ENCODE results near the gene CRISPLD2.

Gene CRISPLD2

GRCh38 chr16:84804326-84804725 is 15.5 kb upstream of the CRISPLD2 start:
- no peaks in the 10 kb centered on the region for H3K27me3 ChIP-seq (ENCODE audit: insufficient read depth, low read length)
- H3K9ac ChIP-seq (ENCODE audit: low read depth, low read length), result no peak overlapping the region
- H3K4me1 ChIP-seq (ENCODE audit: insufficient read depth, low read length), result no peaks in the 10 kb centered on the region
- no peak overlapping the region for H3K27ac ChIP-seq (ENCODE audit: low read length)
- H3K4me3 ChIP-seq (ENCODE audit: low read length), result no peak overlapping the region
- no peaks in the 10 kb centered on the region for H3K9me3 ChIP-seq (ENCODE audit: insufficient read depth, low read depth, low read length)
- H3K36me3 ChIP-seq (ENCODE audit: insufficient read depth, low read depth, low read length), result no peaks in the 10 kb centered on the region

GRCh38 chr16:84806256-84806889 is 13.4 kb upstream of the CRISPLD2 start:
- Histone ChIP-seq H3K27ac (ENCODE audit: low read length) (no peak overlapping the region), H3K4me3 (ENCODE audit: low read length) (no peak overlapping the region), H3K9me3 (ENCODE audit: insufficient read depth, low read depth, low read length) (no peaks in the 10 kb centered on the region)

GRCh38 chr16:84806890-84807258 is 12.9 kb upstream of the CRISPLD2 start:
- Histone ChIP-seq H3K4me3 (ENCODE audit: low read length) (no peak overlapping the region), H3K9ac (ENCODE audit: low read depth, low read length) (no peak overlapping the region), H3K4me1 (ENCODE audit: insufficient read depth, low read length) (no peaks in the 10 kb centered on the region), H3K27ac (ENCODE audit: low read length) (no peak overlapping the region), H3K9me3 (ENCODE audit: insufficient read depth, low read depth, low read length) (no peaks in the 10 kb centered on the region), H3K27me3 (ENCODE audit: insufficient read depth, low read length) (peaks cover 3% of the 10 kb centered on the region; the same call in 1 of the 2 replicates), H3K36me3 (ENCODE audit: insufficient read depth, low read depth, low read length) (no peaks in the 10 kb centered on the region)

More at GRCh38 chr16:84806256-84806889, 13.4 kb upstream of the CRISPLD2 start:
- Histone ChIP-seq H3K36me3 (ENCODE audit: insufficient read depth, low read depth, low read length) (no peaks in the 10 kb centered on the region), H3K9ac (ENCODE audit: low read depth, low read length) (no peak overlapping the region), H3K27me3 (ENCODE audit: insufficient read depth, low read length) (0 out of 2 replicates have a peak, but pooled peaks cover under 1% of the 10 kb centered on the region), H3K4me1 (ENCODE audit: insufficient read depth, low read length) (no peaks in the 10 kb centered on the region)

GRCh38 chr16:84807776-84808175 is 12.0 kb upstream of the CRISPLD2 start:
- H3K27ac ChIP-seq (ENCODE audit: low read length), result no peak overlapping the region
- peaks cover 7% of the 10 kb centered on the region; the same call in 1 of the 2 replicates for H3K27me3 ChIP-seq (ENCODE audit: insufficient read depth, low read length)
- no peaks in the 10 kb centered on the region for H3K4me1 ChIP-seq (ENCODE audit: insufficient read depth, low read length)
- no peaks in the 10 kb centered on the region for H3K9me3 ChIP-seq (ENCODE audit: insufficient read depth, low read depth, low read length)
- H3K36me3 ChIP-seq (ENCODE audit: insufficient read depth, low read depth, low read length), result no peaks in the 10 kb centered on the region
- no peak overlapping the region for H3K9ac ChIP-seq (ENCODE audit: low read depth, low read length)
- H3K4me3 ChIP-seq (ENCODE audit: low read length), result no peak overlapping the region

GRCh38 chr16:84808826-84809225 is 11.0 kb upstream of the CRISPLD2 start:
- Histone ChIP-seq H3K4me3 (ENCODE audit: low read length) (no peak overlapping the region), H3K9ac (ENCODE audit: low read depth, low read length) (no peak overlapping the region), H3K4me1 (ENCODE audit: insufficient read depth, low read length) (no peaks in the 10 kb centered on the region), H3K36me3 (ENCODE audit: insufficient read depth, low read depth, low read length) (no peaks in the 10 kb centered on the region), H3K27me3 (ENCODE audit: insufficient read depth, low read length) (peaks cover 7% of the 10 kb centered on the region; the same call in 1 of the 2 replicates), H3K27ac (ENCODE audit: low read length) (no peak overlapping the region), H3K9me3 (ENCODE audit: insufficient read depth, low read depth, low read length) (no peaks in the 10 kb centered on the region)

GRCh38 chr16:84810518-84811273 is 9.1 kb upstream of the CRISPLD2 start:
- H3K4me1 ChIP-seq (ENCODE audit: insufficient read depth, low read length), result no peaks in the 10 kb centered on the region
- no peaks in the 10 kb centered on the region for H3K9me3 ChIP-seq (ENCODE audit: insufficient read depth, low read depth, low read length)
- peaks cover 7% of the 10 kb centered on the region; the same call in 1 of the 2 replicates for H3K27me3 ChIP-seq (ENCODE audit: insufficient read depth, low read length)
- no peaks in the 10 kb centered on the region for H3K36me3 ChIP-seq (ENCODE audit: insufficient read depth, low read depth, low read length)
- no peak overlapping the region for H3K27ac ChIP-seq (ENCODE audit: low read length)
- no peak overlapping the region for H3K9ac ChIP-seq (ENCODE audit: low read depth, low read length)
- no peak overlapping the region for H3K4me3 ChIP-seq (ENCODE audit: low read length)

- H3K27ac ChIP-seq (ENCODE audit: low read length), result no peak overlapping the region
- no peaks in the 10 kb centered on the region for H3K36me3 ChIP-seq (ENCODE audit: insufficient read depth, low read depth, low read length)
- no peaks in the 10 kb centered on the region for H3K9me3 ChIP-seq (ENCODE audit: insufficient read depth, low read depth, low read length)
- no peak overlapping the region for H3K9ac ChIP-seq (ENCODE audit: low read depth, low read length)
- H3K27me3 ChIP-seq (ENCODE audit: insufficient read depth, low read length), result peaks cover 7% of the 10 kb centered on the region; the same call in 1 of the 2 replicates
- H3K4me3 ChIP-seq (ENCODE audit: low read length), result no peak overlapping the region
- H3K4me1 ChIP-seq (ENCODE audit: insufficient read depth, low read length), result no peaks in the 10 kb centered on the region
Measured at GRCh38 chr16:84811529-84811928, 8.3 kb upstream of the CRISPLD2 start.

GRCh38 chr16:84813141-84813934 is 6.4 kb upstream of the CRISPLD2 start:
- Histone ChIP-seq H3K27me3 (ENCODE audit: insufficient read depth, low read length) (peaks cover 22% of the 10 kb centered on the region), H3K36me3 (ENCODE audit: insufficient read depth, low read depth, low read length) (no peaks in the 10 kb centered on the region), H3K4me1 (ENCODE audit: insufficient read depth, low read length) (no peaks in the 10 kb centered on the region), H3K27ac (ENCODE audit: low read length) (no peak overlapping the region), H3K9me3 (ENCODE audit: insufficient read depth, low read depth, low read length) (no peaks in the 10 kb centered on the region), H3K9ac (ENCODE audit: low read depth, low read length) (no peak overlapping the region), H3K4me3 (ENCODE audit: low read length) (no peak overlapping the region)

GRCh38 chr16:84815462-84815861 is 4.3 kb upstream of the CRISPLD2 start:
- no peaks in the 10 kb centered on the region for H3K36me3 ChIP-seq (ENCODE audit: insufficient read depth, low read depth, low read length)
- no peak overlapping the region for H3K27ac ChIP-seq (ENCODE audit: low read length)
- no peak overlapping the region for H3K9ac ChIP-seq (ENCODE audit: low read depth, low read length)
- H3K9me3 ChIP-seq (ENCODE audit: insufficient read depth, low read depth, low read length), result no peaks in the 10 kb centered on the region
- H3K27me3 ChIP-seq (ENCODE audit: insufficient read depth, low read length), result peaks cover 41% of the 10 kb centered on the region
- H3K4me3 ChIP-seq (ENCODE audit: low read length), result no peak overlapping the region
- no peaks in the 10 kb centered on the region; the same call in 1 of the 2 replicates for H3K4me1 ChIP-seq (ENCODE audit: insufficient read depth, low read length)

- no peaks in the 10 kb centered on the region for H3K9me3 ChIP-seq (ENCODE audit: insufficient read depth, low read depth, low read length)
- H3K27ac ChIP-seq (ENCODE audit: low read length), result no peak overlapping the region
- H3K4me3 ChIP-seq (ENCODE audit: low read length), result no peak overlapping the region
- H3K27me3 ChIP-seq (ENCODE audit: insufficient read depth, low read length), result peaks cover 47% of the 10 kb centered on the region
- H3K4me1 ChIP-seq (ENCODE audit: insufficient read depth, low read length), result no peaks in the 10 kb centered on the region; the same call in 1 of the 2 replicates
- H3K36me3 ChIP-seq (ENCODE audit: insufficient read depth, low read depth, low read length), result no peaks in the 10 kb centered on the region
- H3K9ac ChIP-seq (ENCODE audit: low read depth, low read length), result no peak overlapping the region
Measured at GRCh38 chr16:84816023-84816422, 3.8 kb upstream of the CRISPLD2 start.

GRCh38 chr16:84816485-84816884 is 3.3 kb upstream of the CRISPLD2 start:
- H3K27ac ChIP-seq (ENCODE audit: low read length), result no peak overlapping the region
- H3K9me3 ChIP-seq (ENCODE audit: insufficient read depth, low read depth, low read length), result no peaks in the 10 kb centered on the region
- no peaks in the 10 kb centered on the region; the same call in 1 of the 2 replicates for H3K4me1 ChIP-seq (ENCODE audit: insufficient read depth, low read length)
- no peak overlapping the region for H3K4me3 ChIP-seq (ENCODE audit: low read length)
- H3K36me3 ChIP-seq (ENCODE audit: insufficient read depth, low read depth, low read length), result no peaks in the 10 kb centered on the region
- peaks cover 50% of the 10 kb centered on the region for H3K27me3 ChIP-seq (ENCODE audit: insufficient read depth, low read length)
- no peak overlapping the region for H3K9ac ChIP-seq (ENCODE audit: low read depth, low read length)
